Muscle of back (tissue), 13 donors: ENCODE data around the gene NXF1. TPM values are rescaled to one million over a fixed set of nuclear protein-coding genes. Genes with fewer than 3 reads are reported as not detected.
A peak's percentile ranks its signal among the peaks of the same experiment; 100 is the strongest.
"Not testable (repeated sequence)": the region's sequence is repeated elsewhere in the genome, so short reads cannot be mapped to it uniquely, and the experiment has no call there.

ENCODE experiments used
- DNase-seq, 3 donors: peaks; one replicate each; pipeline versions ENCODE4 v3.0.0 to v3.0.0-alpha.2; 2013
- long read RNA-seq, 9 donors: transcript quantifications; one replicate each; lab custom pipeline, GENCODE V29; 2026
- polyA plus RNA-seq, 10 donors: library from polyadenylated mRNA; unstranded; fragments of 120-200 nt; gene quantifications; one replicate each; pipeline ENCODE4 v1.2.1, GENCODE V29; 2013; ENCODE audit not compliant: insufficient read length in 10 of 10

NXF1 gene
- 10 to 100 TPM; 59.6 to 85.7 (median 65.7) TPM for polyA plus RNA-seq
- long read RNA-seq, donor 1, result 0 reads
- long read RNA-seq, donor 2, full-length matches to known transcripts, result 4 of 4 reads
- long read RNA-seq, donor 2, partial matches to known transcripts, result 0 of 4 reads
- long read RNA-seq, donor 2, other reads (novel, unspliced or antisense), result 0 of 4 reads
- long read RNA-seq, donor 3, result 0 reads
- long read RNA-seq, donor 4, partial matches to known transcripts, result 0 of 1 reads
- long read RNA-seq, donor 4, other reads (novel, unspliced or antisense), result 0 of 1 reads
- long read RNA-seq, donor 5, partial matches to known transcripts, result 0 of 1 reads
- long read RNA-seq, donor 5, other reads (novel, unspliced or antisense), result 0 of 1 reads
- long read RNA-seq, donor 6, full-length matches to known transcripts, result 5 of 10 reads
- long read RNA-seq, donor 6, partial matches to known transcripts, result 5 of 10 reads
- long read RNA-seq, donor 6, other reads (novel, unspliced or antisense), result 0 of 10 reads
- long read RNA-seq, donor 7, partial matches to known transcripts, result 5 of 10 reads
- long read RNA-seq, donor 7, other reads (novel, unspliced or antisense), result 0 of 10 reads
- long read RNA-seq, donor 8, partial matches to known transcripts, result 0 of 2 reads
- long read RNA-seq, donor 8, other reads (novel, unspliced or antisense), result 0 of 2 reads
- long read RNA-seq, donor 9, full-length matches to known transcripts, result 2 of 2 reads
- long read RNA-seq, donor 9, partial matches to known transcripts, result 0 of 2 reads
- long read RNA-seq, donor 9, other reads (novel, unspliced or antisense), result 0 of 2 reads

DNA sequence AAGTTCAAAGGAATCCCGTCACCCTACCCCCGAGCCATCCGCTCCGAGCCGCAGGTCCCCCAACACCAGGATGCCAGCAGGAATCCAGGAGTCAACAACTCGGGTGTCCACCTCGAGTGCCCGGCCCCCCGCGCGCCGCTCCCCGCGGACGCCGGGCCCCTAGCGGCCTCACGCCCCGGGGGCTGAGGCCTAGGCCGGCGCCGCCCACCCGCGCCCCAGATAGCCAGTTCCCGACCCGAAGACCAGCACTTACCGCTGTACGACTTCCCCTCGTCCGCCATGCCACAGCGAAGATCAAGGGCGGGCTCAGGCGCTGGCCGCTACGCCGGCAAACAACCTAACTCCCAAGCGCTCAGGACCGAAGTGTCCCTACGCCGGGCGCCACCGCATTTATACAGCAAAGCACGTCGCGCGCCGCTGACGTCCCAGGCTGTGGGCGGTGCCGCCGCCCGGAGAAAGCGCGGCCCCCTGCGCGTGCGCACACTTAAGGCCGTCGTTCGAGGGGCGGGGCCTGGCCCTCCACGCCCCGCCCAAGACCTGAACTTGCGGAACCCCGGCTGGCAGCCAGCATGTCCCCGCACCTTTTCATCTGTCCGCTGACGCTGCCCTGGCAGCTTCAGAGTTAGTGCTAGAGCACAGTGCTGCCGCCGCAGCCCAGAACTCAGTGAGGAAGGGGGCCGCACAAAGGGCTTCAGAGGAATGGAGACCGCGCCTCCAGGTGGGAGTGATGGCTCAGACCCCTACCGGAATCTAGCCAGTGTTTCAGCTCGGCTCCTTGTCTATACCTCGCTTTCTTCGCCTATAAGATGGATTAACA, at the start of gene NXF1:
TSS of gene NXF1 (minus strand) at position 365 of the 817 bp plus-strand sequence. CDS start at position 281, 84 bp downstream.
- DNase-seq, result peak; percentile 94 to 98 (median 98)

- DNase-seq, result no peak
These were observed 49.0 kb upstream of the NXF1 start for GRCh38 chr11:62854013-62854824.

- DNase-seq, result no peak
These were observed 48.2 kb upstream of the NXF1 start for GRCh38 chr11:62853279-62853965.

- no peak for DNase-seq
These were observed 47.4 kb upstream of the NXF1 start for GRCh38 chr11:62852523-62853188.

- no peak for DNase-seq
These were observed 46.7 kb upstream of the NXF1 start for GRCh38 chr11:62851807-62852522.

GRCh38 chr11:62850911-62851806, 45.9 kb upstream of the NXF1 start:
- DNase-seq, result no peak

DNA sequence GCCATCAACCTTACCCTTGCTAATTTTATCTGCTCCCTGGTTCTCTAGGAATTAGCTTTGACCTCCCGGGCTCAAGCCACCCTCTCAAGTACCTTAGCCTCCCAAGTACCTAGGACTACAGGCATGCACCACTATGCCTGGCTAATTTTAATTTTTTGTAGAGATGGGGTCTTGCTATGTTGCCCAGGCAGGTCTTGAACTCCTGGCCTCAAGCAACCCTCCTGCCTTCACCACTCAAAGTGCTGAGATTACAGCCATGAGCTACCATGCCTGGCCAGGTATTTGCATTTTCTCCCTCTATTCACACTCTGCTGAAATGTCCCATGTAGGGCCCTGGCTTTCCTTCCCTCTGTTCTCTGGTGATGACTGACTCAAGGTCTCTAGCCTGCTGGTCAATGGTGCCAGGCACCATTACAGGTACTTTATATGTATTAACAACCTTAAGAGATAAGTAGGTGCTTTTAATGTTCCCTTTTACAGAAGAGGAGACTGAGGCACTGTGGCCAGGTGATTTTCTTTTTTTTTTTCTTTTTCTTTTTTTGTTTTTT, 42.6 kb upstream of the NXF1 start:
- no peak for DNase-seq

GRCh38 chr11:62846177-62846576, 40.9 kb upstream of the NXF1 start:
- DNase-seq, result no peak

DNA sequence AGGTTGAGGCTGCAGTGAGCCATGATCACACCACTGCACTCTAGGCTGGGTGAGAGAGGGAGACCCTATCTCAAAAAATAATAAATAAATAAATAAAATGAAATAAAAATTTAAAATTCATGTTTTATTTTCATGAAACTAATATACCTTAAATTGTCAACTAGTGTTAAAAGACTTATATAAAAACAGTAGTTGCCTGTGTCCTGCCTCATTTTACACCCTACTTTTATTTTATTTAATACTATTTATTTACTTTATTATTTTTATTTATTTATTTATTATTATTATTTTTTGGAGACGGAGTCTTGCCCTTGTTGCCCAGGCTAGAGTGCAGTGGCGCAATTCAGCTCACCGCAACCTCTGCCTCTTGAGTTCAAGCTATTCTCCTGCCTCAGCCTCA, 38.9 kb upstream of the NXF1 start:
- no peak for DNase-seq

- no peak for DNase-seq
These were observed 38.2 kb upstream of the NXF1 start for GRCh38 chr11:62843466-62843865.

GRCh38 chr11:62842891-62843290, 37.7 kb upstream of the NXF1 start:
- not testable (repeated sequence) for DNase-seq

- no peak for DNase-seq
These were observed 37.0 kb upstream of the NXF1 start for GRCh38 chr11:62842171-62842741.

- DNase-seq, result peak; percentile 94 to 99 (median 98)
These were observed 36.3 kb upstream of the NXF1 start for GRCh38 chr11:62841361-62842170.

DNA sequence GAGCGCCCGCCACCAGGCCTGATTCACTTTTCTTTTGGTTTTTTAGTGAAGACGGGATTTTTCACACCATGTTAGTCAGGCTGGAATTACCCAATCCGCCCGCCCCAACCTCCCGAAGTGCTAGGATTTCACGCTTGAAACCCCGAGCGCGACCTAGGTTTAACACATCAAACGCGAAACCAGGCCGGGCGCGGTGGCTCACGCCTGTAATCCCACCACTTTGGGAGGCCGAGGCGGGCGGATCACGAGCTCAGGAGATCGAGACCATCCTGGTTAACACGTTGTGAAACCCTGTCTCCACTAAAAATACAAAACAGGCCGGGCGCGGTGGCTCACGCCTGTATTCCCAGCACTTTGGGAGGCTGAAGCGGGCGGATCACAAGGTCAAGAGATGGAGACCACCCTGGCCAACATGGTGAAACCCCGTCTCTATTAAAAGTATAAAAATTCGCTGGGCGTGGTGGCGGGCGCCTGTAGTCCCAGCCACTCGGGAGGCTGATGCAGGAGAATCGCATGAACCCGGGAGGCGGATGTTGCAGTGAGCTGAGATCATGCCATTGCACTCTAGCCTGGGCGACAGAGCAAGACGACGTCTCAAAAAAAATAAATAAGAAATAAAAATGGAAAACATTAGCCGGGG, 35.6 kb upstream of the NXF1 start:
- DNase-seq, result peak in 2 of 3 donors; percentile 77 to 88

- DNase-seq, result peak; percentile 94 to 98 (median 96)
These were observed 34.1 kb upstream of the NXF1 start, which contains the start of gene WDR74 for GRCh38 chr11:62839050-62839945. WDR74 (minus strand) TSS chr11:62839590; CDS start chr11:62839570, 20 bp downstream.
